AG04449 (cell line): ENCODE data around the gene OLFML1.

Experiments used
- CTCF ChIA-PET: fragments of 350-600 bp; formaldehyde crosslinking; extraction: SDS; loops from one replicate; lab custom pipeline; 2021; ENCODE audit warnings: antibody characterized with exemption; lab: Yijun Ruan, JAX
- POLR2A ChIA-PET: fragments of 400-600, 350-600 bp; formaldehyde crosslinking; extraction: SDS; loops from one replicate; lab custom pipeline; 2020; ENCODE audit warnings: antibody characterized with exemption, inconsistent platforms; lab: Yijun Ruan, JAX
- DNase-seq: peaks from one replicate; pipeline ENCODE4 v3.0.0-alpha.2; 2010; ENCODE audit warnings: low read depth, low spot score
- H3K4me3 ChIP-seq: 2 replicates; pipeline ENCODE4 v1.5.1; 2011; ENCODE audit warnings: low read depth, mild to moderate bottlenecking, control low read depth, low read length
- TF ChIP-seq, protein P1 (sequence below): IDR thresholded peaks from one replicate; pipeline ENCODE4 v1.5.1; 2011; ENCODE audit warnings: mild to moderate bottlenecking, moderate library complexity, low read length, control low read depth, inconsistent platforms; ENCODE audit not compliant: insufficient read depth; ENCODE audit errors: missing control alignments

OLFML1 gene

GRCh38 chr11:7486098-7486780 is 933 bp downstream of the OLFML1 start:
- no peak for DNase-seq
- POLR2A ChIA-PET, result no interaction called here
- TF ChIP-seq, protein P1, sequence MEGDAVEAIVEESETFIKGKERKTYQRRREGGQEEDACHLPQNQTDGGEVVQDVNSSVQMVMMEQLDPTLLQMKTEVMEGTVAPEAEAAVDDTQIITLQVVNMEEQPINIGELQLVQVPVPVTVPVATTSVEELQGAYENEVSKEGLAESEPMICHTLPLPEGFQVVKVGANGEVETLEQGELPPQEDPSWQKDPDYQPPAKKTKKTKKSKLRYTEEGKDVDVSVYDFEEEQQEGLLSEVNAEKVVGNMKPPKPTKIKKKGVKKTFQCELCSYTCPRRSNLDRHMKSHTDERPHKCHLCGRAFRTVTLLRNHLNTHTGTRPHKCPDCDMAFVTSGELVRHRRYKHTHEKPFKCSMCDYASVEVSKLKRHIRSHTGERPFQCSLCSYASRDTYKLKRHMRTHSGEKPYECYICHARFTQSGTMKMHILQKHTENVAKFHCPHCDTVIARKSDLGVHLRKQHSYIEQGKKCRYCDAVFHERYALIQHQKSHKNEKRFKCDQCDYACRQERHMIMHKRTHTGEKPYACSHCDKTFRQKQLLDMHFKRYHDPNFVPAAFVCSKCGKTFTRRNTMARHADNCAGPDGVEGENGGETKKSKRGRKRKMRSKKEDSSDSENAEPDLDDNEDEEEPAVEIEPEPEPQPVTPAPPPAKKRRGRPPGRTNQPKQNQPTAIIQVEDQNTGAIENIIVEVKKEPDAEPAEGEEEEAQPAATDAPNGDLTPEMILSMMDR, result no peak
- peak overlapping the region; percentile 40; the same call in 1 of the 2 replicates for H3K4me3 ChIP-seq
- CTCF ChIA-PET, result interaction anchor here (2.7 kb wide), 1 partner anchor 26 kb away, joined by 12 read pairs; the partner anchor contains the start of gene PPFIBP2

GRCh38 chr11:7486781-7487140 is 1.5 kb downstream of the OLFML1 start:
- ChIA-PET CTCF (interaction anchor here (0.9 to 2.7 kb wide), 2 partner anchors 26 to 161 kb away, joined by 3 to 12 read pairs; partner anchors contain the start of gene PPFIBP2), POLR2A (no interaction called here)
- H3K4me3 ChIP-seq, result no peak overlapping the region
- no peak for DNase-seq
- TF ChIP-seq, protein P1, result no peak

DNA sequence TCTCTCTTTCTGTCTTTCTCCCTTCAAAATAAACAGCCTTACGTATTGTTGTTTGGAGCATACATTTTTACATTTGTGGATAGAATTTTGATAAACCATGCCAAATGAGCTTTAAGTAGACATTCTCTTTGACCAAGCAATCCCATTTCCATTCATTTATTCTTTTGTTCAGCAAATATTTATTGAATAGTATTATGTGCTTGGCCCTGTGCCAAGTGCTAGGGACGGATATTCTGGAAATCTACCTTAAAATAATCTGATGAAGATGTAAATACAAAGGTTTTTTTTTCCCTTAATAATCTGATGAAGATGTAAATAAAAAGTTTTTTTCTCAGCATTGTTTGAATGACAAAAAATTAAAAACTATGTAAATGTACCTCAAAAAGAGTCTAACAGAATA is 2.1 kb downstream of the OLFML1 start:
- CTCF ChIA-PET, result interaction anchor here (0.9 kb wide), 1 partner anchor 160 kb away, joined by 3 read pairs; no protein-coding TSS in a partner anchor
- no peak for DNase-seq
- POLR2A ChIA-PET, result no interaction called here
- H3K4me3 ChIP-seq, result no peak overlapping the region
- TF ChIP-seq, protein P1, result no peak

DNA sequence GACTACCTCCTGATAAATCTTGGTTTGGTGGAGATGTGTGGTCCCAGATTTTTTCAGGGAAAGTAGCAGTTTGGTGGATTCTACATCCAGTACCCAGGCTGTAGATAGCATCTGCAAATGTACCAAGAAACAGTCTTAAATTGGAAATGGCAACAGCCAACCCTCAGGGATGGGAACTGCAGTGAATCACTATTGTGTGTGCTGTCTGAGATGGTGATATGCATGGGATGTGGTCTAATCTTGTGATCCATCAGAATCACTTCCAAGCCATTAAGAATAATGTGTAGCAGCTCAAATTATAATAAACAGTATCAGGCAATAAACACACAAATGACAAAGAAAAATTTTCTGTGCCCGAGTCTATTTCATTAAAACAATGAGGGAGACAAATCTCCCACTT is 3.4 kb downstream of the OLFML1 start:
- no peak for DNase-seq
- TF ChIP-seq, protein P1, result no peak
- no peak overlapping the region for H3K4me3 ChIP-seq
- POLR2A ChIA-PET, result no interaction called here
- CTCF ChIA-PET, result interaction anchor here (2.1 kb wide), 1 partner anchor 25 kb away, joined by 6 read pairs; the partner anchor contains the start of gene PPFIBP2

DNA sequence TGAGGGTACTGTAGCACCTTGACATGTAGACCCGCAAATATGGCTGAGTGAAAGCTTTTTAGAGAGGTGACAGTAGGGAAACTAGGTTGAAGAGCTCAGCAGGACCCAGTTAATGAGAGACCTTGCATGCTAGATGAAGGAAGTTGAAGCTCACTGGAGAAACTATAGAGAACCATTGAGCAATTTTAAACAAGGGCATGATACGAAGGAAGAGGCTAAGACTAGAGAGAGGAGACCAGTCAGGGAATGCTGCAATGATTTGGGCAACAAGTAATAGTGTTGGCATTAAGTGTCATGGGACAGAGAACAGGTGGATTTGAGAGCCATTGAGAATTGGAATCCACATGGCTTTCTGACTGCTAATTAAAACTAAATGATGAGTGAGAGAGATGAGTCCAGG is 4.1 kb downstream of the OLFML1 start:
- CTCF ChIA-PET, result interaction anchor here (2.1 kb wide), 1 partner anchor 24 kb away, joined by 6 read pairs; the partner anchor contains the start of gene PPFIBP2
- POLR2A ChIA-PET, result no interaction called here
- H3K4me3 ChIP-seq, result no peak overlapping the region
- TF ChIP-seq, protein P1, result no peak
- no peak for DNase-seq

DNA sequence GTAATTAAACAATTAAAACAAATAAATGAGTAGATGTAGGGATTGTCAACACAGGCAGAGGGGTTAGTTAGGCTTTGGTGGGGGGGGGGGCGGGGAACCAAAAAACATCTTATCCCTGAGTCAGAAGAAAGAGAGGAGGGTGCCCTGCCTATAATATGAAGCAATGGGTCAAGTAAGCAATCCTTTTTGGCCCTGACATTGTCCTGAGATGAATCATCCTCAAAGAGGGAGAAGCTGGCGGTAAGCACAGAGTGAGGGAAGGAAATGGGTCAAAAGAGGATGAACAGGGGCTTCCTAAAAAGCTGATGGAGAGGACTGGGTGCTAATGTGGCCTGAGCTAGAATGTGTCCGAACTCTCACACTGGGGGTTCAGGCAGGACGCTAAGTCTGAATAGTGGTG is 4.7 kb downstream of the OLFML1 start:
- DNase-seq, result no peak
- CTCF ChIA-PET, result interaction anchor here (2.1 kb wide), 1 partner anchor 23 kb away, joined by 6 read pairs; the partner anchor contains the start of gene PPFIBP2
- POLR2A ChIA-PET, result interaction anchor here (0.6 kb wide), 1 partner anchor 546 kb away, joined by 3 read pairs; no protein-coding TSS in a partner anchor
- H3K4me3 ChIP-seq, result no peak overlapping the region
- TF ChIP-seq, protein P1, result no peak
